DOHH2 (cell line): Measurements from ENCODE around the gene ATP1A1.

Experiments
- H3F3A ChIP-seq: fragments of 200-600 bp; sonication (generic), shearing (Covaris generic); 2 replicates; pipeline ENCODE4 v1.6.0; 2016; ENCODE audit warnings: antibody characterized with exemption, mild to moderate bottlenecking; ENCODE audit not compliant: control insufficient read depth, insufficient read depth
- H3K27ac ChIP-seq: fragments of 200-600 bp; sonication (generic); 2 replicates; pipeline ENCODE4 v1.5.1; 2014; ENCODE audit warnings: low read depth, mild to moderate bottlenecking, low read length, moderate library complexity
- H3K27me3 ChIP-seq: fragments of 200-600 bp; sonication (generic); 2 replicates; pipeline ENCODE4 v1.6.1; 2014; ENCODE audit warnings: mild to moderate bottlenecking, low read length, mixed read lengths; ENCODE audit not compliant: control insufficient read depth
- H3K36me3 ChIP-seq: fragments of 200-600 bp; sonication (generic); 2 replicates; pipeline ENCODE4 v1.6.1; 2014; ENCODE audit warnings: mild to moderate bottlenecking, low read length, moderate library complexity, mixed read lengths; ENCODE audit not compliant: control insufficient read depth
- H3K4me1 ChIP-seq: fragments of 200-600 bp; sonication (generic); 2 replicates; pipeline ENCODE4 v1.6.1; 2014; ENCODE audit warnings: mild to moderate bottlenecking, low read length, mixed read lengths; ENCODE audit not compliant: control insufficient read depth
- H3K4me2 ChIP-seq: fragments of 200-600 bp; sonication (generic); 2 replicates; pipeline ENCODE4 v1.6.0; 2014; ENCODE audit warnings: mild to moderate bottlenecking, low read length, moderate library complexity
- H3K4me3 ChIP-seq: fragments of 200-600 bp; sonication (generic); 2 replicates; pipeline ENCODE4 v1.5.1; 2014; ENCODE audit warnings: mild to moderate bottlenecking, low read length, mixed read lengths
- H3K79me2 ChIP-seq: fragments of 200-600 bp; sonication (generic); 2 replicates; pipeline ENCODE4 v1.6.1; 2014; ENCODE audit warnings: mild to moderate bottlenecking, low read length, mixed read lengths; ENCODE audit not compliant: control insufficient read depth
- H3K9me2 ChIP-seq: fragments of 200-600 bp; sonication (generic); replicated peaks from 2 replicates; pipeline ENCODE4 v1.6.1; 2014; ENCODE audit warnings: mild to moderate bottlenecking, low read length, mixed read lengths; ENCODE audit not compliant: control insufficient read depth
- H3K9me3 ChIP-seq: fragments of 200-600 bp; sonication (generic); 2 replicates; pipeline ENCODE4 v1.6.1; 2014; ENCODE audit warnings: antibody characterized with exemption, low read length, mixed read lengths; ENCODE audit not compliant: control insufficient read depth, insufficient read depth
- H4K20me1 ChIP-seq: fragments of 200-600 bp; sonication (generic); 2 replicates; pipeline ENCODE4 v1.6.0; 2014; ENCODE audit warnings: low read depth, mild to moderate bottlenecking, antibody characterized with exemption, low read length, moderate library complexity; ENCODE audit not compliant: control insufficient read depth, insufficient read depth
- CTCF ChIP-seq: fragments of 200-600 bp; sonication (generic); IDR thresholded peaks from one replicate; pipeline ENCODE4 v1.5.1; 2014; ENCODE audit warnings: antibody characterized with exemption, mild to moderate bottlenecking, low read depth, low read length; ENCODE audit not compliant: poor library complexity, severe bottlenecking
- EZH2phosphoT487 ChIP-seq: fragments of 200-600 bp; sonication (generic); IDR thresholded peaks from 2 replicates; pipeline ENCODE4 v1.6.1; 2017; ENCODE audit warnings: borderline replicate concordance, mild to moderate bottlenecking, antibody characterized with exemption, low read length, moderate library complexity, mixed read lengths

The ATP1A1 gene

DNA sequence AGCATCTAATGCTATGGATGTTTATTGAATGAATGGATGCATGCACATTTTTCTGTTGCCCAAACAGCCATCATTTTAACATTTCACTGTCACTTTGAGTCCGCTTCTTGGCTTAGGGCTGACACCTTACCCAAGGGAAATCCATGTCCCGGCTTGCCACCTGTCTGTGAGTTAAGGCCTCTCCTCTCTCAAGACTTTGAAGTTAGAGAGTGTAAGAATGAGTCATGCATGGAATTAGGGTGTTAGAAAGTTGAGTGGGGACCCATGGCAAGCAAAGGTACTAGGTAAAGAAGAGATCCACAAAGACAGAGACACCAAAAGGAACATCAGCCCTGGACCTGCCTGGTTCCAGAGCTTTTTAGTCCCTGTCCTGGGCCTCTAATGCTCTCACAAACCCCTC lies 35.1 kb downstream of the ATP1A1 start:
- TF ChIP-seq CTCF = no peak
- H3F3A ChIP-seq = peaks cover 9% of the 10 kb centered on the region
- H3K36me3 ChIP-seq = peaks cover 58% of the 10 kb centered on the region
- no peaks in the 10 kb centered on the region for H3K4me1 ChIP-seq
- H3K4me3 ChIP-seq = no peak overlapping the region
- no peak overlapping the region for H3K27ac ChIP-seq
- no peaks in the 10 kb centered on the region for H4K20me1 ChIP-seq
- no peaks in the 10 kb centered on the region for H3K79me2 ChIP-seq
- H3K27me3 ChIP-seq = no peaks in the 10 kb centered on the region
- no peaks in the 10 kb centered on the region for H3K9me2 ChIP-seq
- H3K9me3 ChIP-seq = no peaks in the 10 kb centered on the region
- H3K4me2 ChIP-seq = no peak overlapping the region

DNA sequence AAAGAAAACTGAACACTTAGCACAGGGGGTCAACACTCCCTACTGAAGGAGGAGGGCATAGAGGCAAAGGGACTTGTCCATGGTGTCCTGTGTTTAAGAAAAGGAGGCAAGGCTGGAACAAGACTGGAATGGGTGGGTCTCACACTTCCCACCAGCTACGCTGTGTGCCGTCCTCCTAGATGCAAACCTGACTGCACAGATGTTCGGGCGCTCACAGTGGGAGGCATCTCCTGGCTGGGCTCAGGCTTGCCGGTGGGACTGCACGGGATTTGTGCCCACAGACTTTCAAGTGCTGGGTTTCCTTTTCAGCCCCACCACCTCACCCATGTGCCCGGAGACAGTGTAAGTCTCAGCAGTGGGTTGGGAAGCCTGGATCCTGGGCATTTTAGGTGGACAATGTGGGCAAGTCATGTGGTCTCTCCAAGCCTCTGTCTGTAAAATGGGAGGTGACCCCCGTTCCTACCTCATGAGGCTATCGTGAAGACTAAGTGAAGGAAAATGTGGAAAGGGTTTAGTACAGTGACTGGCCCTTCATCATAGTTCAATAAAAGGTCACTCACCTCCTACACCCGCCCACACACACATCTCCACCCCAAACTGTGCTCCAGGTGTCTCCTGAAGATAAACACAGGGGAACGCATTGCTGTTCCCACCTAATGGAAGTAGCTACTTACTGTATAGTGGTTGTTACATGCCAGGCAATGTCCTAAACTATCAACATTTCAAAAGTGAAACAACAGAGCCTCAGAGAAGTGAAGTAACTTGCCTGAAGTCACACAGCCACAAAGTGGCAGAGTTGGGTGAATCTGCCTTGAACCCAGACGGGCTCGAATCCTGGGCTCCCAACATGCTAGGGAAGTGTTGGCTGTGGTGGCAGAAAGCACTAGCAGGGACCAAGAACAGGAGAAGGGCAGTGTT lies 36.0 kb downstream of the ATP1A1 start:
- peaks cover 11% of the 10 kb centered on the region for H3F3A ChIP-seq
- H4K20me1 ChIP-seq = no peaks in the 10 kb centered on the region
- no peaks in the 10 kb centered on the region for H3K9me2 ChIP-seq
- H3K27me3 ChIP-seq = no peaks in the 10 kb centered on the region
- no peak for TF ChIP-seq CTCF
- TF ChIP-seq EZH2phosphoT487 = no peak
- H3K4me2 ChIP-seq = no peak overlapping the region
- no peak overlapping the region for H3K27ac ChIP-seq
- H3K4me3 ChIP-seq = no peak overlapping the region
- H3K4me1 ChIP-seq = no peaks in the 10 kb centered on the region
- peaks cover 50% of the 10 kb centered on the region for H3K36me3 ChIP-seq
- H3K79me2 ChIP-seq = no peaks in the 10 kb centered on the region
- no peaks in the 10 kb centered on the region for H3K9me3 ChIP-seq

DNA sequence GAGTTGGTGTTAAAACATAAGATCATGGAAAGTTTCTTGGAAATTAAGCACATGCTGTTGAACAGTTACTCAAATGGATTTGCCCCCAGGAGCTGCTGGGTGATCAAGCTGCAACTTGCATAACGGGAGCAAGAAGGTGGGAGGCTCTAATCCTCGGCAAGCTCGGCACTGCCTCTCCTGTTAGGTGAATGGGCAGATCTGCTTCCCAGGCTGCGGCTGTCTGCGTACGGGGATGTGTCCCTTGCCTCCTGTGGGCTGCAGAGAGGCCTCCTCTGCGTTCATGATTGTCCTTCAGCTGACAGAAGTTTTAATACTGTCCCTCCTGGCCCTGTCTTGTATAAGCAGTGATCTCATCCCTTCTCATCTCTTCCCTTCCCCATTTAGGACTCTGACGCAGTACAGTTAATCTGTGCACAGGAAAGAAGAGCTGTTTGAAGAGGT lies 36.7 kb downstream of the ATP1A1 start:
- Histone ChIP-seq H3K4me1 (no peaks in the 10 kb centered on the region), H3K9me2 (no peaks in the 10 kb centered on the region), H3K4me3 (no peak overlapping the region), H3K27me3 (no peaks in the 10 kb centered on the region), H4K20me1 (no peaks in the 10 kb centered on the region), H3K9me3 (no peaks in the 10 kb centered on the region), H3F3A (peaks cover 6% of the 10 kb centered on the region), H3K79me2 (no peaks in the 10 kb centered on the region), H3K4me2 (no peak overlapping the region), H3K36me3 (peaks cover 43% of the 10 kb centered on the region), H3K27ac (no peak overlapping the region)
- TF ChIP-seq CTCF (no peak), EZH2phosphoT487 (no peak)
